GM19099 (cell line): Measurements from ENCODE around the gene TERT.

Experiments used
- POLR2A ChIP-seq: IDR thresholded peaks from 3 replicates; pipeline ENCODE4 v1.6.1; 2011; ENCODE audit warnings: low read depth; ENCODE audit not compliant: insufficient read length; ENCODE audit errors: extremely low read depth

Gene TERT

GRCh38 chr5:1204693-1205242, 90.1 kb downstream of the TERT start:
- no peak for TF ChIP-seq POLR2A

GRCh38 chr5:1203968-1204692, 90.7 kb downstream of the TERT start:
- TF ChIP-seq POLR2A, result no peak

- no peak for TF ChIP-seq POLR2A
These were observed 91.4 kb downstream of the TERT start for GRCh38 chr5:1203311-1203967.
